ENCODE measurements around the gene EPYC.

EPYC gene

DNA sequence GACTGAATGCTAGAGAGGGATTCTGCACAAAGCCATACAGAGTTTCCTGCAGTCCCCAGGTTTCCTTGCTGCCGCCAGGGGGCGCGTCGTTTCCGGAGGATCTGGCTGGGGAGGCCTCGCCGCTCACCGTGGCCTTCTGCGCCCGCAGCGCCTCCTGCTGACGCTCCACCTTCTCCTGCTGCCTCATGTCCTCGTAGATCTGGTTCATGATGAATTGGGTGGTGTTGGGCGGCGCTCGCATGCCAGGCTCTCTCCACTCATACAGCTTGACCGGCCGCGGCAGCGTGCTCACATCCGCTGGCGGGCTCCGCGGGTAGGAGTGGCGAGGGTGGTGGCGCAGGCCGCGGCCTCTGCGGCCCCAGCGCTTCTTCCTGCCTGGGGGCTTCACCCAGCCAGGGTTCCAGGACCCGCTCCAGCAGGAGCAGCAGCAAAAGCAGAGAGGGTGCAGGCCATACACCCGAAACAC lies 50.8 kb downstream of the EPYC start:
- DNase-seq: no peak

DNA sequence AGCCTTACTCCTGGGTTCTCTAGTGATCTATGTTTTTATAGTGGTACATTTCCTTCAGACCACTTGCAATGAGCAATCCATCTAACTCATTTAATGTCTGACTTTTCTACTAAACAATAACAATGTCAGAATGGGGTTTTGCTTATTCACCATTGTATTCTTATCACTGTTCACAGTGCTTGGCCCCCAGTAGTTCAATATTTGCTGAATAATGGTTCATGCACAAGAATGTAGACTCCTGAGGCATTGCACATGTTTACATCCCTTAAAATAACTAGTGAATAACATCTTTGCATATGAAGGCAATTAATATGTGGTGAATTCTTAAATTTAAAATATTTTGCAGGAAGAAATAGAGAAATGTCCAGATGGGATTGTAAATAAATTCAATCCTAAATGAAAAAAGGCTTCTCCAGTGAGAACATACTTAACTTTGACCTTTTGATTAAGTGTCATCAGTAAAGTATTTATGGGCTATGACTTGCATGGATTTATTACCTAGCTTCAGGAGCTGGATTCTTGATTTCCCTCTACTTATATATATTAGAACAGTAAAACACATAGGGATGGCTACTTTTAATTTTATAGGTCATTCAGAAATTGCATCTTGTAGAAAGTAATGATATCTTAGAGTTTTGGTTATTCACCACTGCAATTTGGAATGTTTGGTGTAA lies 53.2 kb downstream of the EPYC start:
- DNase-seq: no peak

DNA sequence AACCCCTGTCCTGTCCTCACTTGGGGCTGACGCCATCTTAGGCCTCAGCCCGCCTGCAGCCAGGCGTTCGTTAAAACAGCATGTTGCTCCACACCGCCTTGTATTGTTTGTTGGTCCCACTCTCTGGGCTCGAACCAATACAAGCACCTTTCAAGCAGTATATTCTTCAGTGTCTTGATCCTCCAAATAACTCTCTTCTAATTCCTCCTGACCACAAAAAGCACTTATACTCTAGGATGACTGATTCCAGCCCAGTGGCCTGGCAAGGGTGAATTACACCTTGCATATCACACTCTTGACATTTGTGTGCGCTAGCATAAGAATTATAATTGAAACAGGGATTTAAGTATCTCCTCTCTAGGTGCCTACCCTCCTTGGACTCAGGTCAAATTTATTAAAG lies 56.9 kb downstream of the EPYC start:
- DNase-seq: no peak

DNA sequence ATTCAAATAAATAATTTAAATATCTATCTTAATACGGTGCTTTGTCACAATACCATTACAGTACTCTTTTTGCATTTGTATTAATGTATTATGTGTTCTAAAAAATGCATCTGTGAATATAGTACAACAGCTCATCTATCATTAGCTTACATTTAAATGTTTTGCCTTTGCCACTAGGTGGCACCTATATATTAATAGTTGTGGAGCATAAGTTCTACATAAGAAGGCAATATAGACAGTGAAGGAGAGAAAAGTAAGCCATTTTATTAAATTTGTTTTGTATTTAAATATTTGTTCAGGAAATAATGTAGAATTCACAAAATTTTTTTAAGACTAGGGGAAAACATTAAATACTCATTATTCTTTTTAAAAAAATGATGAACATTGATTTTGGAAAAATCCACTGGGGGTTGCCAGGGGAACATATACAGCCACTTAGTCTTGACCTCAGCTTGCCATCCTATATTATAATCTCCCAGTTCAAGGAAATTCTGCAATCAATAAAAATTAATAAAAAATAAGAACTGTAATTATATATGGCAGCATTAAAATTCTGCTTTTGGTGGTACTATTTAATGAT lies 59.6 kb downstream of the EPYC start:
- DNase-seq: peak; percentile 28

DNA sequence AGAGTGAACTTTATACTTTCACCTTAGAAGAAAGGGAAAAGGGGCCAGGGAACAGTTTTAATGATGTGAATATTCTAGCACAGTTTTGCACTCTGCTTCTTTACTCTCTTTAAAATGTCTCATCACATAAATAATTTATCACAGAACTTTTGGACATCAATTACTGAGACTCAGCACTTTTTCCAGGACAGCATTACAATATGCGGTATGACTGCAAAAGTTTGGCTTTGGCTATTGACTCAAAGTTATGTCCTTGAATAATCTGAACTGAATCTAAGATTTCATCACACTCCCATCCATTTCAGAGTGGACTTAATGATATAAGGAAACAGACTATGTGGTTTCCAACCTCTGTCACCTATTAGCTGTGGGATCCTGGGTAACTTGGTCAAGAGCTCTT lies 61.5 kb downstream of the EPYC start:
- no peak for DNase-seq

DNA sequence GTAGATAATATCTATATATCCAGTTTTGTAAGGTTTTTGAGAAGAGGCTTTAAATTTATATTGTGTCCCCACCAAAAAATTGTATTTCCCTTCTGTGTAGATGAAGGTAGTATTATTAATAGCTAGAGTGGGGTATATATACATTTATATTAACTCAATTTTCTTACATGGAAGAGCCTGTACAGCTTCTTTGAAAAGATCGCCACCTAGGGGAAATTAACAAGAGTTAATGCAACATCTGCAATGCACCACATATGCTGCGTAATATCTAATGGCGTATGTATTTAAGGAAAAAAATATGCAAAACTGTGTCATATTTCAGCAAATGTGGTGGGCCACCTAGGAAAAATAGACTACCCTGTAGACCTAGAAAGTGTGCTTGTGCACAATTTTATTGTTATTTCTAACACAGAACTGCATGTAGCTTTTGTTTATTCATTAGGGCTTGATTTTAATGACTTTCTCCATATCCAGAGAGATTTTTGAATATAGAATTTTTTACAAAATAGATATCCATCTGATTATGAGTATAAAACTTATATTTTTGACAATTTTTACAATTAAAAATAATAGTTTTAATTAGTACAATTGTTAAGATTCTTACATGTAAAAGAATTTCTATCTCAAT lies 63.8 kb downstream of the EPYC start:
- peak; percentile 58 for DNase-seq

DNA sequence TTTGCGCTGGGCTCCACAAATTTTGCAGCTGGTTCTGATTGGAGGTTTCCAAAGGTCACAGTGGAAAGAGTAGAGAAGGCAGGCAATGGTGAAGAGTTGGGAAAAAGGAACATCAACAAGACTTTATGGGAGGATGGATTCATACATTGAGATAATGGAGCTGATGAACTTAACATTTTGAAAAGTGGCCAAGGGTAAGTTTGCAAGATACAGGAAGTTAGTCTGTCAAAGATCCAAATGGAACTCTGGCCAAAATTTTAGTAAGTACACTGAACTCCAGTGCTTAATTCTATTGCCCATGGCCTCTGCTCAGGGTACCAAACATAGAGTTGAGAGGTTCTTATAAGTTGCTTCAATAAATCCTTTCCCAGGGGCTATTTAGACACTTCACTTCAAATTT lies 65.4 kb downstream of the EPYC start:
- DNase-seq: no peak

DNA sequence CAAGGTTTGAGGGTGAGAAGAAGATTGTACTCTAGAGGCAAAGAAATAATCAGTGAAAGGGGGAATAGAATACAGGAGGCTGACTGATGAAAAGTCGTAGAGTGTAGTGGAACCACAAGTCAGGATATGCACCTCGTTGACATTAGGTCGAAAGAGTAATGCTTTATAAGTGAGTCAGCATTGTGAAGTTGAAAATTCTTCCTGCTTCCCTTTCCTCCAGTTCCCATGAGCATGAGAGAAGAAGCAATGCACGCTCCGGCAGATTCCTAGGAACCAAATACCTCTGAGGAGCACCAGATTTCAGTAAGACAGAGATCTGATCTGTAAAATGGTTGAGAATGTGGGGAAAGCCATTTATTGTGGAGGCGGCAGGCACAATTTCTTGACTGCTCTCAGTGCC lies 66.3 kb downstream of the EPYC start:
- DNase-seq: no peak

DNA sequence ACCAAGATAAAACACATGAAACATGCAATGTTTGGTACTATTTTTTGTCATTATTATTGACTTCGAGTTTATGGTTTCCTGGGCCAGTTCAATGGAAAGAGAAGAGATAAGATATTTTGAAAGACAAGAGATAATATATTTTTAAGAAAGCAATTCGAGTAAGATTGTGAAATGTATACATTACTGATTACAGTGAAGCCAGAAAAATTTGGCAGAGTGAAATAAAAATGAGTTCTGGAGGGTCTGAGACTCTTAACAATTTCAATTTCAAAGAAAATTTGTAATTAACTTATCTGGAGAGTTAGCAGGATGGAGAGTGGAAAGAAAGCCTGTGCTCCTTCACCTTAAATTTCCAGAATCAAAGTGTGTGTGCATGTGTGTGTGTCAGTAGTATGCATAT lies 67.1 kb downstream of the EPYC start:
- DNase-seq: no peak

DNA sequence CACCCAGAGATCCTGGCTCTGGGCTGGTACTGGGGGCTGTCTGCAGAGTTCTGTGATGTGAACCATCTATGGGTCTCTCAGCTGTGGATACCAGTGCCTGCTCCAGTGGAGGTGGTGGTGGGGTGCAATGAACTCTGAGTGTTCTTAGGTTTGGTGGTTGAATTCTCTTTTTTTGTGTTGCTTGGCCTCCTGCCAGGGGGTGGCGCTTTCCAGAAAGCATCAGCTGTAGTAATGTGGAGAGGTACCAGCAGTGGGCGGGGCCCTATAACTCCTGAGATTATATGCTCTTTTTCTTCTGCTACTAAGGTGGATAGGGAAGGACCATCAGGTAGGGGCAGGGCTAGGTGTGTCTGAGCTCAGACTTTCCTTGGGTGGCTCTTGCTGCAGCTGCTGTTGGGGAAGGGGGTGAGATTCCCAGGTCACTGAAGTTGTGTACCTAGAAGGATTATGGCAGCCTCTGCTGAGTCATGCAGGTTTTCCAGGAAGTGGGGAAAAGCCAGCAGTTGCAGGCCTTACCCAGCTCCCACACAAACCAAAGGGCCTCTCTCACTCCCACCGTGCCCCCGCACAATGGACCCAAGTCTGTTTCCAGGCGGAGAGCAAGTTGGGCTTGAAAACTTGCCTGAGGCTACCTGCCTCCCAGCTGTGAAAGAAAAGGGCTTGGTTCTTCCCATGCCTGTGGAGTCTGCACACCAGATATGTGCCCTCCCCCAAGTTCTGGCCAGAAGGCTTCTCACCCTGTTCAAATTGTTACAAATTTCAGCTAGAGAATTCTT lies 68.4 kb downstream of the EPYC start:
- no peak for DNase-seq

DNA sequence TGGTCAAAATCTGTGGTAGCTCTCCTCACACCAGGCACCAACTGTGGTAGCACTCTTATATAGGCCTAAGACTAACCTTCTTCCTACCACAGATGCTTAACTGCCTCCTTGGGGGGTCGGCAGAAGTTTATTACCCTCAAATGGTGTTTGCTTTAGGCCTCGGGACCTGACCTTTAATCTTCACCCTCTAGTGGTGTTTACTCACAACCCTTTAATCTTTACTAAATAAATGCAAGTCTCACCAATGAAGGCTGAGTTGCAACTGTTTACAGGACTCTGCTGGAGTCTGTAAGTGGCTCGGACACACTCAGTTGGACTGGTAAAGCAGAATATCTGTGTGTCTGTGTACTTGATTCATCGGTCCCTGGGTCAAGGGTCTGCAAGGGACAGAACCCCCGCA lies 79.2 kb downstream of the EPYC start:
- no peak for DNase-seq

DNA sequence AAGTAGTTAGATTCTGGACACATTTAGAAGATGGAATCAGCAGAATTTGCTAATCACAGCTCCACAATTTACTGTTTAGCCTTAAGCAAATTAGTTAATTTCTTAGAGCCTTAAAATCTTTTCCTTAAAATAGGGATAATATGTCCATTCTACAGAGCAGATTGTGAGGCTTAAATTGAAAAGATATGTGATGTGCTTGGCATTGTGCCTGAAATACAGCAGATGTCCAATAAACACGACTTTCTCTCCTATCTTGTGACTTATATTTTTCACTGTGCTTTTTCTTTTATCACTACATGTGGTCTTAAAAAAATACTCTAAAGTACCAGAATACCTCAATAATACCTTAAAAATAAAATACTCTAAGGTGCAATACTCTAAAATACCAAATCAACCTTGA lies 80.4 kb downstream of the EPYC start:
- DNase-seq: no peak

DNA sequence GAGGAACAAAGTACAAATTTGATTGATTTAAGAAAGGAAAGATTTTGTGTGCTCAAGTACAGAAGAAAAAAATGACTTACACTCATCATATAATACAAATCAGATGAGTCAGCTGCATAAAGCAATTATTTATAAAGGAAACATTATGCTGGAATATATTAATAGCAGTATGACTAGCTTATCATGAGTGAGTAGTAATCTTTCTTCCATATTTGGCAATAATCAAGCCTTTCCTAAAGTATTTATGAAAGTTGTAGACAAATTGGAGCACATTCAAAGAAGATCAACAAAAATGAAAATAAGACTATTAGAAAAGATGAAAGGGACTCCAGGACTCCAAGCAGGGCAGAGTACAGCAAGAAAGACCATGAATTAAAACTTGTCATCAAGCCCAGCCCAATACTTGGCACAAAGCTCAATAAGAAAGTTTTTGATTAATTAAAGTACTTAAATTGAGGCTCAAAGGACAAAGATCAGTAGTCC lies 82.6 kb downstream of the EPYC start:
- DNase-seq: no peak

DNA sequence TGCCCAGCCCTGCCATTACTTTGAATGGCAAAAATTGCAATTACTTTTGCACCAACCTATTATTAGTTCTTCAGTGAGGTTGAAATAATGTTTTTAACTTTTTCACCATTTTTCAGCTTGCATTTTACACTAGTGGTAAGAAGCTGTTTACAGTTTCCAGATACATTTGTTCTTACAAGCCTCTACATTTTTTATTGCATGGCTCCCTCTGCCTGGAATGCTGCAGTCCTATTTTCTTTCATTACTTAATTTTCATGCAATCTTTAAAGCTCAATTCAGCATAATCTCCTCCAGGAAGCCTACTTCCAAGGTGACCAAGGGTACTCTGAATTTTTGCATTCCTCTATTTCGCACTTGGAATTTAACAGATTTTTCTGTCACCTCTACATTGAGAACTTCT lies 83.2 kb downstream of the EPYC start:
- DNase-seq: no peak

DNA sequence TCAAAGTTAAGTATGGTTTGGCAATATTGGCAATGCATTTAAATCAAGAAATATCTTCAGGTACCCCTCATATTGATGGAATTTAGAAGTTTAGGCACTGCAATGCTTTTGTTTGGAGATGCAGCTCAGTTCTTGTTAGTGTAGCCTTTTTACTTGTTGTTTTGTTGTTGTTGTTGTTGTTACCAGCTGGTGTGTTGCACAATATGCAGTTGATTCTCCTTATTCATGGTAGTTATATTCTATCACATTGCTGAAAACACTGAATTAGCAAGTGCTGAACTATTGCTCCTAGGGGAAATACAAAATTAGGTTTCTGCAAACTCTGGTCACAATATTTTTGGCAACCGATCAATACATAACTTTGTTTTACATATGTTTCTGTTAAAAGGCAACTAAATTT lies 84.5 kb downstream of the EPYC start:
- no peak for DNase-seq

DNA sequence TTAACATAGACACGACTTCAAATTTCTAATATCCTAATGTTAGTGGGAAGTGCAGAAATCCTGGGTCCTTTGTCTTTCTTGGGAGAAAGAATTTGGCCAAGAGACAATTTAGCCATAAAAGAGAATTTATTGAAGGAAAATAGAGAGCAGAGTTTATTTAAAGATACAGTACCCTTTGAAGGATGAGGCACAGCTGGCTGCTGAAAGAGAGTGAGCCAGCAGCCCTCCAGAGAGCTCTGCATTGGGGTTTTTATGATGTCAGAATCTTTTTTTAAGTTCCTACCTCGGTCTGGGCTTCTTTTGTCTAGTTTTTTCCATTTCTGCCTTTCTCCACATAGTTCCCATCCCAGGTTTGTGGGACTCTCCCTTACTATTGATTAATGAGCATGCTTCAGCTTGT lies 87.3 kb downstream of the EPYC start:
- DNase-seq: no peak

DNA sequence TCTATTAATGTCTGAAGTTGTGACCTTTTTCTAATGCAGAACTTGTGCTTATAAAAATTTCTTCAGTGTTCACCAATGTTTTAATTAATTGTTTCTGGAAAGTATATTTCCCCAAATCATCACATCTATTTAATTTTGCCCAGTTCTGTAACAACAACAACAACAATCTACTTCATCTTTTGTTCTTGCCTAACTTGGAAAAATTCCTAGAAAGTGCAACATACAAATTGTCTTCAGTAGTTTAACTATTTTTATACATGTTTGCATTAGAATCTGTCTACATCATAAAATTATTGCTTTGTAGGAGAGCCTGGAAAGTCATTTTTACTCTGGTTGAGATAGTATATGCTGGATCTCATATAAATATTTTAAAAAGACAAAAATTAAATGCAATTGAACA lies 88.3 kb downstream of the EPYC start:
- DNase-seq: no peak

DNA sequence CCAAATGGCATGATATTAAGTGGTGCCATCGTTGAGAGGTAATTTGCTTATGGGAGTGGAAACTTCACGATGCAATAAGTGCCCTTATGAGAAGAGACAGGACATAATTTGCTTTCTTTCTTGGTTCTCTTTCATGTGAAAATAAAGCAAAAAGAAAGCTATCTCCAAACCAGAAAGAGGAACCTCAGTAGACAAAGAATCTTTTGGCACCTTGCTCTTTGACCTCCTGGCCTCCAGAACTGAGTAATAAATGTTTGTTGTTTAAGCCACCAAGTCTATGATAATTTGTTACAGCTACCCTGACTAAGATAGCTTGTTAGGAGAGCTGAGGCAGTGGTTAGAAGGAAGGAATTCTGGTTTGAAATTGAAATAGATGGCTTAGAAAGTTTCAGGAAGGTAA lies 89.4 kb downstream of the EPYC start:
- no peak for DNase-seq

Data from NCI-H748 treated with DMSO at 0.1 percent for 48 hours (cell line).